H1 (cell line): ENCODE measurements around the gene HERC3. TPM values are rescaled to one million over a fixed set of nuclear protein-coding genes. Genes with fewer than 3 reads are reported as not detected.

ENCODE experiments used
- CTCF ChIA-PET: fragments of 300-600 bp; sonication (Branson Sonifier 250); formaldehyde crosslinking; loops from one replicate; lab custom pipeline; 2021; ENCODE audit not compliant: partially characterized antibody; lab: Charles Lee
- POLR2A ChIA-PET: fragments of 300-600 bp; sonication (Branson Sonifier 250); formaldehyde crosslinking; loops from one replicate; lab custom pipeline; 2021; ENCODE audit warnings: inconsistent platforms; ENCODE audit not compliant: partially characterized antibody; lab: Charles Lee
- DNase-seq, 2 experiments: peaks; one replicate each; pipeline versions ENCODE4 v3.0.0 to v3.0.0-alpha.2; 2010 to 2022; ENCODE audit warnings: low spot score in 2 of 2, low read depth in 1 of 2, mixed read lengths in 1 of 2
- FAIRE-seq: peaks from 2 replicates; lab custom pipeline; 2011; peaks lifted over from hg19 to GRCh38; lab: Jason Lieb, UNC
- H2AFZ ChIP-seq: 2 replicates; pipeline ENCODE4 v1.8.1; 2012; ENCODE audit warnings: low read length, inconsistent platforms
- H2AK5ac ChIP-seq: 2 replicates; pipeline ENCODE4 v1.6.1; 2013; ENCODE audit warnings: low read depth, low read length
- H2BK120ac ChIP-seq: replicated peaks from 2 replicates; pipeline ENCODE3; 2013; ENCODE audit warnings: low read depth, low read length, inconsistent platforms
- H2BK12ac ChIP-seq: 2 replicates; pipeline ENCODE4 v1.6.1; 2013; ENCODE audit warnings: low read depth, low read length
- H2BK15ac ChIP-seq: 2 replicates; pipeline ENCODE4 v1.6.1; 2013; ENCODE audit warnings: low read length
- H2BK20ac ChIP-seq: 2 replicates; pipeline ENCODE4 v1.6.1; 2013; ENCODE audit warnings: low read length
- H2BK5ac ChIP-seq: 2 replicates; pipeline ENCODE4 v1.6.1; 2013; ENCODE audit warnings: low read depth, low read length
- H3K14ac ChIP-seq: 2 replicates; pipeline ENCODE4 v1.6.1; 2013; ENCODE audit warnings: inconsistent platforms; ENCODE audit not compliant: insufficient read length
- H3K18ac ChIP-seq: 2 replicates; pipeline ENCODE4 v1.6.1; 2013; ENCODE audit warnings: low read length; ENCODE audit errors: extremely low read depth
- H3K23ac ChIP-seq: 2 replicates; pipeline ENCODE4 v1.6.1; 2013; ENCODE audit warnings: inconsistent platforms; ENCODE audit not compliant: insufficient read length
- H3K23me2 ChIP-seq: 2 replicates; pipeline ENCODE4 v1.6.1; 2013; ENCODE audit warnings: low read depth, low read length
- H3K27ac ChIP-seq: 2 replicates; pipeline ENCODE4 v1.6.1; 2011; ENCODE audit warnings: low read depth, low read length, inconsistent platforms
- H3K27me3 ChIP-seq, 4 experiments: replicated peaks in 1 of 4; 1 replicate in 1 of 4; 2 replicates in 3 of 4; pipeline versions ENCODE4 v1.6.1 to v1.8.1; 2011 to 2013; ENCODE audit warnings: low read length in 3 of 4, mild to moderate bottlenecking in 3 of 4, inconsistent platforms in 2 of 4, mixed read lengths in 2 of 4, moderate library complexity in 1 of 4; ENCODE audit not compliant: control insufficient read depth in 3 of 4, insufficient read depth in 3 of 4; ENCODE audit errors: extremely low read depth in 1 of 4
- H3K36me3 ChIP-seq, 4 experiments: 2 replicates each; pipeline versions ENCODE4 v1.6.1 to v1.8.1; 2011 to 2013; ENCODE audit warnings: mild to moderate bottlenecking in 4 of 4, low read length in 3 of 4, moderate library complexity in 2 of 4, control low read depth in 1 of 4, inconsistent platforms in 1 of 4; ENCODE audit not compliant: insufficient read depth in 4 of 4, control insufficient read depth in 2 of 4
- H3K4ac ChIP-seq: replicated peaks from 2 replicates; pipeline ENCODE3; 2013; ENCODE audit warnings: low read length, low read depth, mixed read lengths, inconsistent platforms; ENCODE audit not compliant: insufficient read length
- H3K4me1 ChIP-seq, 4 experiments: replicated peaks in 1 of 4; 1 replicate in 1 of 4; 2 replicates in 3 of 4; pipeline versions ENCODE4 v1.6.1 to v1.8.1; 2011 to 2013; ENCODE audit warnings: low read length in 3 of 4, inconsistent platforms in 2 of 4, mixed read lengths in 1 of 4; ENCODE audit not compliant: insufficient read depth in 4 of 4, control insufficient read depth in 3 of 4
- H3K4me2 ChIP-seq, 2 experiments: 2 replicates each; pipeline versions ENCODE4 v1.6.1 to v1.8.1; 2011 to 2013; ENCODE audit warnings: low read depth in 2 of 2, low read length in 2 of 2, control low read depth in 1 of 2, inconsistent platforms in 1 of 2, mild to moderate bottlenecking in 1 of 2; ENCODE audit not compliant: insufficient read depth in 1 of 2
- H3K4me3 ChIP-seq, 4 experiments: fragments of 200-600, 300-600 bp in 1 of 4; sonication (generic), shearing (Covaris generic), sonication (Bioruptor Twin) in 1 of 4; 2 replicates each; pipeline versions ENCODE4 v1.5.1 to v1.8.1; 2011 to 2016; ENCODE audit warnings: low read length in 4 of 4, low read depth in 3 of 4, control low read depth in 2 of 4, inconsistent platforms in 2 of 4, mild to moderate bottlenecking in 2 of 4, mixed read lengths in 1 of 4, moderate library complexity in 1 of 4; ENCODE audit not compliant: insufficient read depth in 2 of 4; ENCODE audit errors: extremely low read depth in 1 of 4
- H3K56ac ChIP-seq: replicated peaks from 2 replicates; pipeline ENCODE3; 2013; ENCODE audit warnings: low read depth, mild to moderate bottlenecking, mixed read lengths, low read length, inconsistent platforms; ENCODE audit not compliant: insufficient read length
- H3K79me1 ChIP-seq: 2 replicates; pipeline ENCODE4 v1.6.1; 2013; ENCODE audit warnings: low read depth, low read length, control low read depth
- H3K79me2 ChIP-seq, 2 experiments: 2 replicates each; pipeline versions ENCODE4 v1.6.1 to v1.8.1; 2012 to 2013; ENCODE audit warnings: low read length in 2 of 2, mild to moderate bottlenecking in 2 of 2, inconsistent platforms in 1 of 2; ENCODE audit not compliant: insufficient read depth in 2 of 2, control insufficient read depth in 1 of 2
- H3K9ac ChIP-seq, 4 experiments: replicated peaks in 1 of 4; 1 replicate in 1 of 4; 2 replicates in 3 of 4; pipeline versions ENCODE4 v1.6.1 to v1.8.1; 2011 to 2013; ENCODE audit warnings: low read depth in 3 of 4, low read length in 3 of 4, control low read depth in 2 of 4, mild to moderate bottlenecking in 2 of 4, moderate library complexity in 2 of 4, inconsistent platforms in 1 of 4; ENCODE audit errors: extremely low read depth in 1 of 4
- H3K9me3 ChIP-seq, 2 experiments: 2 replicates each; pipeline versions ENCODE4 v1.6.1 to v1.8.1; 2012 to 2013; ENCODE audit warnings: mild to moderate bottlenecking in 2 of 2, moderate library complexity in 2 of 2, control low read depth in 1 of 2, inconsistent platforms in 1 of 2, low read depth in 1 of 2, low read length in 1 of 2, mixed read lengths in 1 of 2; ENCODE audit not compliant: insufficient read depth in 2 of 2
- H4K20me1 ChIP-seq, 2 experiments: replicated peaks in 1 of 2; 2 replicates each; pipeline versions ENCODE3 to v1.8.1; 2011 to 2013; ENCODE audit warnings: inconsistent platforms in 2 of 2, low read length in 2 of 2, mild to moderate bottlenecking in 1 of 2; ENCODE audit not compliant: insufficient read depth in 2 of 2, control insufficient read depth in 1 of 2
- H4K5ac ChIP-seq: 2 replicates; pipeline ENCODE4 v1.6.1; 2013; ENCODE audit warnings: low read length, low read depth, mixed read lengths, inconsistent platforms; ENCODE audit not compliant: insufficient read length
- H4K8ac ChIP-seq: 2 replicates; pipeline ENCODE4 v1.8.0; 2013; ENCODE audit warnings: mild to moderate bottlenecking, moderate library complexity, low read length, inconsistent platforms; ENCODE audit not compliant: insufficient read depth; ENCODE audit errors: extremely low read depth
- H4K91ac ChIP-seq: replicated peaks from 2 replicates; pipeline ENCODE3; 2013; ENCODE audit warnings: low read length, mixed read lengths, inconsistent platforms; ENCODE audit not compliant: insufficient read length
- BACH1 ChIP-seq: IDR thresholded peaks from 2 replicates; pipeline ENCODE4 v1.6.1; 2012; ENCODE audit warnings: low read length, improper control_type of control experiment
- BRCA1 ChIP-seq: IDR thresholded peaks from 2 replicates; pipeline ENCODE4 v1.6.1; 2012; ENCODE audit warnings: low read depth, low read length, improper control_type of control experiment
- CBX8 ChIP-seq: fragments of 300-800, 300-1000 bp; sonication (generic); IDR thresholded peaks from 2 replicates; pipeline ENCODE4 v1.7.1; 2016; ENCODE audit warnings: low read depth, low read length, borderline replicate concordance
- EGR1 ChIP-seq: IDR thresholded peaks from 2 replicates; pipeline ENCODE4 v1.6.1; 2011; ENCODE audit warnings: low read depth, low read length, borderline replicate concordance
- EP300 ChIP-seq, 2 experiments: IDR thresholded peaks; 1 replicate in 1 of 2; 2 replicates in 1 of 2; pipeline ENCODE4 v1.6.1; 2011 to 2012; ENCODE audit warnings: low read depth in 2 of 2, low read length in 2 of 2, mild to moderate bottlenecking in 2 of 2, borderline replicate concordance in 1 of 2, inconsistent platforms in 1 of 2, moderate library complexity in 1 of 2
- GTF2F1 ChIP-seq: IDR thresholded peaks from 2 replicates; pipeline ENCODE4 v1.6.1; 2012; ENCODE audit warnings: low read depth, low read length, improper control_type of control experiment, borderline replicate concordance
- HDAC6 ChIP-seq: IDR thresholded peaks from one replicate; pipeline ENCODE4 v1.7.1; 2012; ENCODE audit warnings: low read depth, mild to moderate bottlenecking, inconsistent platforms, low read length, moderate library complexity
- KDM4A ChIP-seq: IDR thresholded peaks from one replicate; pipeline ENCODE4 v1.7.1; 2012; ENCODE audit warnings: low read depth, mild to moderate bottlenecking, moderate library complexity, low read length, inconsistent platforms; ENCODE audit not compliant: severe bottlenecking
- MAFK ChIP-seq: IDR thresholded peaks from 2 replicates; pipeline ENCODE4 v1.6.1; 2012; ENCODE audit warnings: low read depth, mild to moderate bottlenecking, improper control_type of control experiment, low read length
- RAD21 ChIP-seq, 2 experiments: IDR thresholded peaks in 1 of 2; conservative IDR thresholded peaks in 1 of 2; 2 replicates each; pipeline ENCODE4 v1.6.1; 2011; ENCODE audit warnings: low read depth in 2 of 2, low read length in 2 of 2, improper control_type of control experiment in 1 of 2, inconsistent platforms in 1 of 2, mild to moderate bottlenecking in 1 of 2, moderate library complexity in 1 of 2
- RFX5 ChIP-seq: IDR thresholded peaks from 2 replicates; pipeline ENCODE4 v1.6.1; 2011; ENCODE audit warnings: low read depth, low read length, improper control_type of control experiment, borderline replicate concordance
- SP1 ChIP-seq: IDR thresholded peaks from 2 replicates; pipeline ENCODE4 v1.6.1; 2011; ENCODE audit warnings: low read depth, low read length
- TAF1 ChIP-seq: IDR thresholded peaks from 2 replicates; pipeline ENCODE4 v1.6.1; 2011; ENCODE audit warnings: mild to moderate bottlenecking, low read depth, low read length
- ZNF274 ChIP-seq: IDR thresholded peaks from 2 replicates; pipeline ENCODE4 v1.7.0; 2012; ENCODE audit warnings: low read length, borderline replicate concordance; ENCODE audit errors: extremely low read depth
- polyA plus RNA-seq, 7 experiments: library from polyadenylated mRNA; depleted of rRNA in 3 of 7; stranded (reverse) in 5 of 7; unstranded in 2 of 7; fragments of >200 nt in 5 of 7; fragments of 200-250 nt in 2 of 7; gene quantifications; 1 replicate in 5 of 7; 2 replicates in 1 of 7; 4 replicates in 1 of 7; pipeline versions ENCODE4 v1.2.1 to v1.2.3, GENCODE V29; 2011 to 2013; ENCODE audit warnings: missing spikeins in 2 of 7, mixed read lengths in 2 of 7
- total RNA-seq: library from RNA; stranded (reverse); fragmentation: NEBNext Ultra II Directional; extraction: Animal tissue kit (Norgen Biotek cat#: 25700); gene quantifications from 2 replicates; pipeline ENCODE4 v1.2.1, GENCODE V29; 2021
- TF ChIP-seq, protein P1 (sequence below): IDR thresholded peaks from 2 replicates; pipeline ENCODE4 v1.6.1; 2011; ENCODE audit warnings: low read depth, mild to moderate bottlenecking, low read length; ENCODE audit not compliant: insufficient read depth

The HERC3 gene
- total and polyA plus RNA-seq, 2 of the 8 experiments (the other 6 are each of a cell fraction or from before 2014, with no cell fraction given), result 1.4 to 5.7 TPM

DNA sequence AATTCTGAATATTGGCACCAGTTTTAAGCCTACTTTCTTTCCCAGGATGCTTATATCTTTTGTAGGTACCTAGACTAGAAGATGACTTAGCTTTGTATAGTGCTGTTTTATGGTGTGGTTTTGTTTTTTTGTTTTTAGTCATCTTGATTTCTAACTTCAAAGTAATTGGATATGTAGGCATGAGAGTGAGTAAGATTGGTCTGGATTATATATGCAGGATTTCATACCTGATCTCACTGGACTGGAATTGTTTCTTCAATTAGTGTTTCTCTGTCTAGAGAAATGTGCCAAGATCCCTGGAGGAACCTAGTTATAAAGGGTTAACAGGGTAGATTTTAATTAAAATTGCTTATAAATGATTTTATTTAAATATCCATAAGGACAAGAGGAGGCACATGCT, 82.3 kb downstream of the HERC3 start:
- Histone ChIP-seq H2BK20ac (no peak overlapping the region), H3K4me1 (no peaks in the 10 kb centered on the region), H3K36me3 (no peaks in the 10 kb centered on the region), H3K4me2 (no peak overlapping the region), H3K9me3 (no peaks in the 10 kb centered on the region), H2BK5ac (no peak overlapping the region), H3K79me2 (no peaks in the 10 kb centered on the region), H2BK12ac (no peak overlapping the region), H3K18ac (no peak overlapping the region), H3K23me2 (no peaks in the 10 kb centered on the region), H4K8ac (no peak overlapping the region), H3K4me3 (no peak overlapping the region), H3K14ac (no peak overlapping the region), H4K20me1 (no peaks in the 10 kb centered on the region), H3K27me3 (no peaks in the 10 kb centered on the region), H3K4ac (no peak overlapping the region), H2BK15ac (no peak overlapping the region), H4K5ac (no peak overlapping the region), H4K91ac (no peak overlapping the region), H3K9ac (no peak overlapping the region), H3K27ac (no peak overlapping the region), H2AK5ac (no peak overlapping the region), H3K23ac (no peak overlapping the region), H3K79me1 (no peaks in the 10 kb centered on the region), H2BK120ac (no peak overlapping the region), H3K56ac (no peak overlapping the region), H2AFZ (no peak overlapping the region)
- TF ChIP-seq KDM4A (no peak), MAFK (no peak), HDAC6 (no peak), RAD21 (IDR thresholded peaks at IDR 0.05 in 1 of 2, conservative IDR thresholded peaks at IDR 0.05 in 1 of 2; ENCODE audit: low read depth in 2 of 2, low read length in 2 of 2) (no peak), EGR1 (no peak), BACH1 (no peak), BRCA1 (no peak), SP1 (no peak), EP300 (IDR thresholded peaks at IDR 0.05; ENCODE audit: borderline replicate concordance in 1 of 2, low read depth in 2 of 2, low read length in 2 of 2) (no peak), CBX8 (no peak), ZNF274 (no peak), GTF2F1 (no peak), TAF1 (no peak), RFX5 (no peak)
- TF ChIP-seq, protein P1, sequence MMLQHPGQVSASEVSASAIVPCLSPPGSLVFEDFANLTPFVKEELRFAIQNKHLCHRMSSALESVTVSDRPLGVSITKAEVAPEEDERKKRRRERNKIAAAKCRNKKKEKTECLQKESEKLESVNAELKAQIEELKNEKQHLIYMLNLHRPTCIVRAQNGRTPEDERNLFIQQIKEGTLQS, result no peak
- POLR2A ChIA-PET, result no interaction called here
- DNase-seq (no peak), FAIRE-seq (no peak)
- CTCF ChIA-PET, result interaction anchor here (1.0 to 3.6 kb wide), 4 partner anchors 11 to 134 kb away, joined by 5 to 29 read pairs (median 10); no protein-coding TSS in a partner anchor
